ENCODE results near the gene BMPR2. TPM values are rescaled to one million over a fixed set of nuclear protein-coding genes. Genes with fewer than 3 reads are reported as not detected.
"Not testable (repeated sequence)": the region's sequence is repeated elsewhere in the genome, so short reads cannot be mapped to it uniquely, and the experiment has no call there.

The BMPR2 gene
- total RNA-seq, 1 experiment from 2014 or later, result 28.1 TPM

DNA sequence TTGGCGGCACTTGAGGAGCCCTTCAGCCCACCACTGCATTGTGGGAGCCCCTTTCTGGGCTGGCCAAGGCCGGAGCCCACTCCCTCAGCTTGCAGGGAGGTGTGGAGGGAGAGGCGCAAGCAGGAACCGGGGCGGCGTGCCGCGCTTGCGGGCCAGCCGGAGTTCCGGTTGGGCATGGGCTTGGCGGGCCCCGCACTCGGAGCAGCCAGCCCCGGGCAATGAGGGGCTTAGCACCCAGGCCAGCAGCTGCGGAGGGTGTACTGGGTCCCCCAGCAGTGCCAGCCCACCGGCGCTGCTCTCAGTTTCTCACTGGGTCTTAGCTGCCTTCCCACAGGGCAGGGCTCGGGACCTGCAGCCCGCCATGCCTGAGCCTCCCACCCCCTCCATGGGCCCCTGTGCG lies 127.1 kb downstream of the BMPR2 start:
- not testable (repeated sequence) for H3K27ac Mint-ChIP-seq (ENCODE audit: unreplicated experiment)

DNA sequence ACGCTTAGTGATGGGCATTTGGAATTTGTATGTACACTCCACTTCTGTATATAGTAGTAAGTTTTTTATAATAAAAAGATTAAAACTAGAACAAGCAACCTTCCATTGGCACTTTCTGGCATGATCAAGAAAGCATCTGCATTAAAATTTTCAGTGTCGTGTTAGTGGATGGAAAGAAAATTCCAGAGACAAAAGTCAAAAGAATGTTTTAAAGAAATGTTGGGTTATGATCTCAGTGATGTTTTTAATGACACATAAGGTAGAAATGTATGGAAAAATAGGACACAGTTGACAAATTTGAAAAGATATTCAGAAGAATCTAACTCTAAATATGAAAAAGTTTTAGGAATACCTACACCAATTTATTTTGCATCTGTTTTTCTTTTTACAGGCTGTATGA lies 132.6 kb downstream of the BMPR2 start:
- TF ChIP-seq, protein P1, sequence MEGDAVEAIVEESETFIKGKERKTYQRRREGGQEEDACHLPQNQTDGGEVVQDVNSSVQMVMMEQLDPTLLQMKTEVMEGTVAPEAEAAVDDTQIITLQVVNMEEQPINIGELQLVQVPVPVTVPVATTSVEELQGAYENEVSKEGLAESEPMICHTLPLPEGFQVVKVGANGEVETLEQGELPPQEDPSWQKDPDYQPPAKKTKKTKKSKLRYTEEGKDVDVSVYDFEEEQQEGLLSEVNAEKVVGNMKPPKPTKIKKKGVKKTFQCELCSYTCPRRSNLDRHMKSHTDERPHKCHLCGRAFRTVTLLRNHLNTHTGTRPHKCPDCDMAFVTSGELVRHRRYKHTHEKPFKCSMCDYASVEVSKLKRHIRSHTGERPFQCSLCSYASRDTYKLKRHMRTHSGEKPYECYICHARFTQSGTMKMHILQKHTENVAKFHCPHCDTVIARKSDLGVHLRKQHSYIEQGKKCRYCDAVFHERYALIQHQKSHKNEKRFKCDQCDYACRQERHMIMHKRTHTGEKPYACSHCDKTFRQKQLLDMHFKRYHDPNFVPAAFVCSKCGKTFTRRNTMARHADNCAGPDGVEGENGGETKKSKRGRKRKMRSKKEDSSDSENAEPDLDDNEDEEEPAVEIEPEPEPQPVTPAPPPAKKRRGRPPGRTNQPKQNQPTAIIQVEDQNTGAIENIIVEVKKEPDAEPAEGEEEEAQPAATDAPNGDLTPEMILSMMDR (IDR thresholded peaks at IDR 0.05; ENCODE audit: insufficient read depth in 1 of 2, low read depth in 1 of 2, low read length in 1 of 2, severe bottlenecking in 1 of 2, unreplicated experiment in 1 of 2), result no peak
- ChIA-PET CTCF (no interaction called here), POLR2A (no interaction called here)
- H3K27me3 ChIP-seq (replicated peaks; ENCODE audit: control insufficient read depth, insufficient read depth, low read length), result no peaks in the 10 kb centered on the region
- H3K4me1 Mint-ChIP-seq (ENCODE audit: low read depth, unreplicated experiment), result no peaks in the 10 kb centered on the region
- no peaks in the 10 kb centered on the region for H3K4me1 ChIP-seq
- no peaks in the 10 kb centered on the region for H3K9me3 Mint-ChIP-seq (ENCODE audit: unreplicated experiment)
- H3K27ac Mint-ChIP-seq (ENCODE audit: unreplicated experiment), result no peak overlapping the region
- H3K4me3 ChIP-seq (ENCODE audit: low read depth, low read length), result no peak overlapping the region
- no peak overlapping the region for H3K4me3 Mint-ChIP-seq (ENCODE audit: unreplicated experiment)
- intact Hi-C loops (cut with micrococcal nuclease; ENCODE audit: unreplicated experiment), result no loop called here
- H3K9me3 ChIP-seq, result no peaks in the 10 kb centered on the region
- no peaks in the 10 kb centered on the region for H3K27me3 Mint-ChIP-seq (ENCODE audit: insufficient read depth, unreplicated experiment)
- no TSS peak for BruUV-seq (replicated peaks)
- DNase-seq, result no peak
- no peaks in the 10 kb centered on the region for H3K36me3 Mint-ChIP-seq (ENCODE audit: insufficient read depth, unreplicated experiment)
- H3K36me3 ChIP-seq (ENCODE audit: control insufficient read depth, insufficient read depth, low read length), result no peaks in the 10 kb centered on the region

More for the DNA sequence above, 127.1 kb downstream of the BMPR2 start:
- H3K36me3 ChIP-seq (ENCODE audit: control insufficient read depth, insufficient read depth, low read length); BruUV-seq (replicated peaks); H3K4me1 ChIP-seq; H3K4me1 Mint-ChIP-seq (ENCODE audit: low read depth, unreplicated experiment); H3K9me3 Mint-ChIP-seq (ENCODE audit: unreplicated experiment); H3K27me3 ChIP-seq (replicated peaks; ENCODE audit: control insufficient read depth, insufficient read depth, low read length); intact Hi-C loops (cut with micrococcal nuclease; ENCODE audit: unreplicated experiment); H3K4me3 ChIP-seq (ENCODE audit: low read depth, low read length); H3K36me3 Mint-ChIP-seq (ENCODE audit: insufficient read depth, unreplicated experiment); H3K9me3 ChIP-seq; H3K4me3 Mint-ChIP-seq (ENCODE audit: unreplicated experiment); POLR2A ChIA-PET; H3K27me3 Mint-ChIP-seq (ENCODE audit: insufficient read depth, unreplicated experiment); DNase-seq; CTCF ChIA-PET: not testable (repeated sequence)

DNA sequence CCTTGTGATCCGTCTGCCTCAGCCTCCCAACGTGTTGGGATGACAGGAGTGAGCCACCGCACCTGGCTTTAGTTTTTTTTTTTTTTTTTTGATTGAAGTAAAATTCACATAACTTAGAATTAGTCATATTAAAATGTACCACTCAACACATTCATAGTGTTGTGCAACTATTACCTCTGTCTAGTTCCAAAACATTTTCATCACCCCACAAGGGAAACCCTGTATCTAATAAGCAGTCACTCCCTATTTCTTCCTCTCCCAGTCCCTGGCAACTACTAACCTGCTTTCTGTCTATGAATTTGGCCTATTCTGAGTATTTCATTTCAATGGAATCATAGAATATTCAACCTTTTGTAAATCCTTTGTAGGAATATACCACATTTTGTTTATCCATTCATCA lies 134.8 kb downstream of the BMPR2 start:
- intact Hi-C loops (cut with micrococcal nuclease; ENCODE audit: unreplicated experiment), result no loop called here
- Histone ChIP-seq H3K4me3 (ENCODE audit: low read depth, low read length) (no peak overlapping the region), H3K36me3 (ENCODE audit: control insufficient read depth, insufficient read depth, low read length) (no peaks in the 10 kb centered on the region), H3K9me3 (no peaks in the 10 kb centered on the region), H3K27me3 (replicated peaks; ENCODE audit: control insufficient read depth, insufficient read depth, low read length) (no peaks in the 10 kb centered on the region), H3K4me1 (no peaks in the 10 kb centered on the region)
- H3K27ac Mint-ChIP-seq (ENCODE audit: unreplicated experiment), result no peak overlapping the region
- TF ChIP-seq, protein P1 (IDR thresholded peaks at IDR 0.05; ENCODE audit: insufficient read depth in 1 of 2, low read depth in 1 of 2, low read length in 1 of 2, severe bottlenecking in 1 of 2, unreplicated experiment in 1 of 2), result no peak
- ChIA-PET POLR2A (no interaction called here), CTCF (no interaction called here)
- H3K36me3 Mint-ChIP-seq (ENCODE audit: insufficient read depth, unreplicated experiment), result peaks cover 10% of the 10 kb centered on the region
- no peaks in the 10 kb centered on the region for H3K4me1 Mint-ChIP-seq (ENCODE audit: low read depth, unreplicated experiment)
- no TSS peak for BruUV-seq (replicated peaks)
- H3K4me3 Mint-ChIP-seq (ENCODE audit: unreplicated experiment), result no peak overlapping the region
- no peaks in the 10 kb centered on the region for H3K27me3 Mint-ChIP-seq (ENCODE audit: insufficient read depth, unreplicated experiment)
- DNase-seq, result no peak
- no peaks in the 10 kb centered on the region for H3K9me3 Mint-ChIP-seq (ENCODE audit: unreplicated experiment)

DNA sequence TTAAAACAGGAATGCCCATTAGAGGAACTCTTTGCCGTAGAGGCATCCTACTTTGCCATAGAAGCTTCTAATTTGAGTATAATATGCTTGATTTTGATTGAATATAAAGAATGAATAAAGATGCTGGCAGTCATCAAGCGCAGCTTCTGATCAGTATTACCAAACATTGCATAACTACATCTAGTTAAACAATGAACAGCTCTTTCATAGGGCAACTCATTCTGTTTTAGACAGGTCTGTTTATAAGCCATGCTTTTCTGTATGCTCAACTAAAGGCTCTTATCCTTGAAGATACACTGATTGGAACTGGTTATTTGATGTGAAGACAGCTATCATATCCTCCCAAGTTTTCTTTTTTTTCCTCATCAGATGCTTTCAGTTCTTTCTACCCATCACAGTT lies 136.0 kb downstream of the BMPR2 start:
- Mint-ChIP-seq H3K36me3 (ENCODE audit: insufficient read depth, unreplicated experiment) (peaks cover 10% of the 10 kb centered on the region), H3K4me3 (ENCODE audit: unreplicated experiment) (no peak overlapping the region)
- H3K4me1 ChIP-seq, result no peaks in the 10 kb centered on the region

More for the DNA sequence above, 136.0 kb downstream of the BMPR2 start:
- H3K9me3 ChIP-seq, result no peaks in the 10 kb centered on the region
- H3K27me3 ChIP-seq (replicated peaks; ENCODE audit: control insufficient read depth, insufficient read depth, low read length), result no peaks in the 10 kb centered on the region
- TF ChIP-seq, protein P1 (IDR thresholded peaks at IDR 0.05; ENCODE audit: insufficient read depth in 1 of 2, low read depth in 1 of 2, low read length in 1 of 2, severe bottlenecking in 1 of 2, unreplicated experiment in 1 of 2), result no peak
- no TSS peak for BruUV-seq (replicated peaks)
- no peak for DNase-seq
- H3K9me3 Mint-ChIP-seq (ENCODE audit: unreplicated experiment), result no peaks in the 10 kb centered on the region
- ChIA-PET POLR2A (no interaction called here), CTCF (interaction anchor here (0.7 kb wide), 1 partner anchor 362 kb away, joined by 4 read pairs; no protein-coding TSS in a partner anchor)
- intact Hi-C loops (cut with micrococcal nuclease; ENCODE audit: unreplicated experiment), result no loop called here
- no peaks in the 10 kb centered on the region for H3K27me3 Mint-ChIP-seq (ENCODE audit: insufficient read depth, unreplicated experiment)
- H3K27ac Mint-ChIP-seq (ENCODE audit: unreplicated experiment), result no peak overlapping the region
- H3K36me3 ChIP-seq (ENCODE audit: control insufficient read depth, insufficient read depth, low read length), result no peaks in the 10 kb centered on the region
- no peak overlapping the region for H3K4me3 ChIP-seq (ENCODE audit: low read depth, low read length)
- H3K4me1 Mint-ChIP-seq (ENCODE audit: low read depth, unreplicated experiment), result no peaks in the 10 kb centered on the region
